GM19035 (cell line): Measurements from ENCODE around the gene NOL7.

Experiments
- ATAC-seq: cut with Tn5 transposase; IDR thresholded peaks from one replicate; pipeline ENCODE4 v1.9.1; 2021; ENCODE audit not compliant: unreplicated experiment

NOL7 gene

GRCh38 chr6:13614926-13615791 lies at the start of gene NOL7:
TSS of gene NOL7 (plus strand) at chr6:13615335. CDS start at chr6:13615359, 24 bp downstream.
- peak; percentile 90 for ATAC-seq

GRCh38 chr6:13565921-13566320 lies 49.2 kb upstream of the NOL7 start:
- no peak for ATAC-seq

GRCh38 chr6:13566500-13566899 lies 48.6 kb upstream of the NOL7 start:
- ATAC-seq, result no peak

- no peak for ATAC-seq
Measured at GRCh38 chr6:13568970-13569369, 46.2 kb upstream of the NOL7 start.

GRCh38 chr6:13572240-13572639 lies 42.9 kb upstream of the NOL7 start:
- ATAC-seq, result no peak

GRCh38 chr6:13572951-13573654 lies 42.0 kb upstream of the NOL7 start:
- no peak for ATAC-seq

GRCh38 chr6:13573669-13574110 lies 41.4 kb upstream of the NOL7 start:
- ATAC-seq, result no peak

GRCh38 chr6:13574149-13574570 lies 41.0 kb upstream of the NOL7 start:
- peak; percentile 80 for ATAC-seq

- ATAC-seq, result peak; percentile 67
Measured at GRCh38 chr6:13574571-13575376, 40.4 kb upstream of the NOL7 start, which contains the start of gene SIRT5. TSS of gene SIRT5 (plus strand) at chr6:13574601. CDS start at chr6:13584111, 9,510 bp downstream.

GRCh38 chr6:13575377-13575775 lies 39.8 kb upstream of the NOL7 start:
- ATAC-seq, result no peak

GRCh38 chr6:13576017-13576416 lies 39.1 kb upstream of the NOL7 start:
- ATAC-seq, result no peak

GRCh38 chr6:13577926-13578325 lies 37.2 kb upstream of the NOL7 start:
- no peak for ATAC-seq

- no peak for ATAC-seq
Measured at GRCh38 chr6:13579911-13580310, 35.2 kb upstream of the NOL7 start.

- ATAC-seq, result no peak
Measured at GRCh38 chr6:13581700-13582229, 33.4 kb upstream of the NOL7 start.

GRCh38 chr6:13586603-13587542 lies 28.3 kb upstream of the NOL7 start:
- no peak for ATAC-seq

GRCh38 chr6:13589801-13590200 lies 25.3 kb upstream of the NOL7 start:
- ATAC-seq, result no peak

- no peak for ATAC-seq
Measured at GRCh38 chr6:13590574-13591153, 24.5 kb upstream of the NOL7 start.

- ATAC-seq, result no peak
Measured at GRCh38 chr6:13591205-13591921, 23.8 kb upstream of the NOL7 start.

- no peak for ATAC-seq
Measured at GRCh38 chr6:13593103-13593502, 22.0 kb upstream of the NOL7 start.
